Left ventricle myocardium inferior (tissue), 1 donor: ENCODE results near the gene LY9. TPM values are rescaled to one million over a fixed set of nuclear protein-coding genes. Genes with fewer than 3 reads are reported as not detected.
A peak's percentile ranks its signal among the peaks of the same experiment; 100 is the strongest.

Source experiments
- DNase-seq: peaks from one replicate; pipeline ENCODE4 v3.0.0-alpha.2; 2020
- H3K27ac ChIP-seq: fragments of 200-600 bp; replicated peaks from 2 replicates; pipeline ENCODE4 v1.8.0; 2021
- H3K27me3 ChIP-seq: fragments of 200-600 bp; 2 replicates; pipeline ENCODE4 v1.8.0; 2021; ENCODE audit warnings: low read depth
- H3K36me3 ChIP-seq: fragments of 200-600 bp; 2 replicates; pipeline ENCODE4 v1.8.0; 2021
- H3K4me1 ChIP-seq: fragments of 200-600 bp; 2 replicates; pipeline ENCODE4 v1.8.0; 2021
- H3K4me3 ChIP-seq: fragments of 200-600 bp; 2 replicates; pipeline ENCODE4 v1.8.0; 2021; ENCODE audit warnings: mild to moderate bottlenecking, moderate library complexity
- H3K9me3 ChIP-seq: fragments of 200-600 bp; replicated peaks from 2 replicates; pipeline ENCODE4 v1.8.0; 2021
- intact Hi-C: fragments of 100-400 bp; cut with micrococcal nuclease; formaldehyde crosslinking; loops from one replicate; pipeline ENCODE4 v1.11.0; 2022
- total RNA-seq: library from RNA; stranded (reverse); fragmentation: NEBNext Ultra II Directional; extraction: Animal tissue kit (Norgen Biotek cat#: 25700); gene quantifications from one replicate; pipeline ENCODE4 v1.2.1, GENCODE V29; 2021
- TF ChIP-seq, protein P1 (sequence below): fragments of 200-600 bp; IDR thresholded peaks from 2 replicates; pipeline ENCODE4 v1.8.0; 2021; ENCODE audit warnings: antibody characterized with exemption, mild to moderate bottlenecking, borderline replicate concordance
- donor health status: DM: no; HTN: yes; CAD: no; lungs with severe emphysema.

Gene LY9
- total RNA-seq, 1 donor from 2014 or later = not detected

DNA sequence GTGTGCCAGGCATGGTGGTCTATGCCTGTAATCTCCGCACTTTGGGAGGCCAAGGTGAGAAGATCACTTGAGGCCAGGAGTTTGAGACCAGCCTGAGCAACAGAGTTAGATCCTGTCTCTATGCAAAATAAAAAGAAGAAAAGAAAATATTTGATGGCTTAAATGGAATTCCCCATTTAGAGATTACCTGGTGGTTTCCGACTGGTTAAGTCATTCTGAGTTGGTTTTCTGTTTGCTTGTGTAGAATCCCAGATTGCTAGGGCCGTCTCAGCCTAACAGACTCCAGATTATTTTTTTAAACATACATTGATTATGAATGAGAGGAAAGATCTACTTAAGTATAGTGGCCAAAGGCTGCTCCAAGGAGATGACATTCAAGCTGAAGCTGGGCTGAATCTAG, 22.9 kb upstream of the LY9 start:
- DNase-seq = no peak
- Histone ChIP-seq H3K27me3 (peaks cover 41% of the 10 kb centered on the region), H3K4me1 (peaks cover under 1% of the 10 kb centered on the region), H3K4me3 (no peak overlapping the region), H3K27ac (no peak overlapping the region), H3K36me3 (no peaks in the 10 kb centered on the region), H3K9me3 (no peaks in the 10 kb centered on the region)
- TF ChIP-seq, protein P1, sequence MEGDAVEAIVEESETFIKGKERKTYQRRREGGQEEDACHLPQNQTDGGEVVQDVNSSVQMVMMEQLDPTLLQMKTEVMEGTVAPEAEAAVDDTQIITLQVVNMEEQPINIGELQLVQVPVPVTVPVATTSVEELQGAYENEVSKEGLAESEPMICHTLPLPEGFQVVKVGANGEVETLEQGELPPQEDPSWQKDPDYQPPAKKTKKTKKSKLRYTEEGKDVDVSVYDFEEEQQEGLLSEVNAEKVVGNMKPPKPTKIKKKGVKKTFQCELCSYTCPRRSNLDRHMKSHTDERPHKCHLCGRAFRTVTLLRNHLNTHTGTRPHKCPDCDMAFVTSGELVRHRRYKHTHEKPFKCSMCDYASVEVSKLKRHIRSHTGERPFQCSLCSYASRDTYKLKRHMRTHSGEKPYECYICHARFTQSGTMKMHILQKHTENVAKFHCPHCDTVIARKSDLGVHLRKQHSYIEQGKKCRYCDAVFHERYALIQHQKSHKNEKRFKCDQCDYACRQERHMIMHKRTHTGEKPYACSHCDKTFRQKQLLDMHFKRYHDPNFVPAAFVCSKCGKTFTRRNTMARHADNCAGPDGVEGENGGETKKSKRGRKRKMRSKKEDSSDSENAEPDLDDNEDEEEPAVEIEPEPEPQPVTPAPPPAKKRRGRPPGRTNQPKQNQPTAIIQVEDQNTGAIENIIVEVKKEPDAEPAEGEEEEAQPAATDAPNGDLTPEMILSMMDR = no peak
- intact Hi-C loops = no loop called here

DNA sequence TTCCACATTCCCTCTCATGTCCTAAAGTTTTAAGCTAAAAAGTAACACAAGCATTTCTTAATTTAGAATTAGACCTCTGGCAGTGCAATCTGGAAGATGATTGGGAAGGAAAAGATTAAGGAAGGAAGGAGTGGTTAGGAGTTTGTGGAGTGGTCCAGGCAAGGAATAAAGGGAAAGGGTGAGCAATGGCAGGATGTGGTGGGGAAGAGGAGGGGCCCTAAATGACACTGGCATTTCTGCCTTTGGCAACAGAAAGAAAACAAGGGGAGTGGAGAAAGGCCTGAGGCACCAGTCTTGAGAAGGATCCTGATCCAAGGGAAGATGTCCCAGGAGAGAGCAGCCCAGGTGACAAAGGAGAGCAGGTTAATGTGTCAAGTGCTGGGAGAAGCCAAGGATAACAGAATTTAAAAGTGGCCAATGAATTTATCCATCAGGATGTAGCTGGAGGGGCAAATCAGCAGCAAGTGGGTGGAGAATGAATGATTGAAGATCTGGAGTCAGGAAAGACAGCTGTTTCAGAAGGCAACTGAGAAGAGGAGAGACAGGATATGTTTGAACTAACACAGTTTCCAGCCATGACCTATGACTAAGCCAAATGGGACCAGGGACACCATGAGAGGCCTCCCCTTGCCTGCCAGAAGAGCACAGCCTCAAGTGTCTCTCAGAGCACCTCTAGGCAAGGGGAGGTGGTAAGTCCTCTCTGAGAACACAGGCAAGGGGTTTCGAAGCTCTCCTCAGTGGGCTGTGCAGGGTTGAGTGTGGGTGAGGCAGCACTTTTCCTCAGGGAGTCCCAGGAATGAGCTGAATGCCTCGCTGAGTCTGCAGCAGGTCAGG, 20.9 kb upstream of the LY9 start:
- no peaks in the 10 kb centered on the region for H3K36me3 ChIP-seq
- no peaks in the 10 kb centered on the region for H3K4me1 ChIP-seq
- H3K4me3 ChIP-seq = no peak overlapping the region
- TF ChIP-seq, protein P1 = no peak
- H3K27me3 ChIP-seq = peaks cover 41% of the 10 kb centered on the region
- H3K27ac ChIP-seq = no peak overlapping the region
- no peak for DNase-seq
- intact Hi-C loops = no loop called here
- H3K9me3 ChIP-seq = no peaks in the 10 kb centered on the region

DNA sequence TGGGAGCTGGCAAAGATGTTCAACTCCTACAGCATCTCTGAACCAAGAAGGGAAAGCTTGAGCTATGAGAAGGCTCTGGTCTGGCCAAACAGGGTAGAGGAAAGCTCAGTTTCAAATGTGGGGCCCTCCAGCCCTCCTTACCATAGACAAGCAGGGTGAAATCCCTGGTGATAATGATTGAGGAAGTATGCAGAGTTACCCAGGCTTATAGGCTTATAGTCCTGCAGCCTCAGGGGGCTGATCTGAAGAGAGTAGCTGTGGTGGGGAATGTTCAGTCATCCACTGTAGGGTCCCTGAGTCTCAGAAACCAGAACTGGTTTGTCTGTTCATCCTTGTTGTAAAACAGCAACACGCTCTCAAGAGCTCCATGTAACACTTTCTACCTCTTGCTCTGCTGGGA, 19.8 kb upstream of the LY9 start:
- Histone ChIP-seq H3K9me3 (no peaks in the 10 kb centered on the region), H3K36me3 (no peaks in the 10 kb centered on the region), H3K27ac (no peak overlapping the region), H3K4me3 (no peak overlapping the region), H3K27me3 (peaks cover 33% of the 10 kb centered on the region), H3K4me1 (no peaks in the 10 kb centered on the region)
- intact Hi-C loops = no loop called here
- DNase-seq = no peak
- TF ChIP-seq, protein P1 = no peak

DNA sequence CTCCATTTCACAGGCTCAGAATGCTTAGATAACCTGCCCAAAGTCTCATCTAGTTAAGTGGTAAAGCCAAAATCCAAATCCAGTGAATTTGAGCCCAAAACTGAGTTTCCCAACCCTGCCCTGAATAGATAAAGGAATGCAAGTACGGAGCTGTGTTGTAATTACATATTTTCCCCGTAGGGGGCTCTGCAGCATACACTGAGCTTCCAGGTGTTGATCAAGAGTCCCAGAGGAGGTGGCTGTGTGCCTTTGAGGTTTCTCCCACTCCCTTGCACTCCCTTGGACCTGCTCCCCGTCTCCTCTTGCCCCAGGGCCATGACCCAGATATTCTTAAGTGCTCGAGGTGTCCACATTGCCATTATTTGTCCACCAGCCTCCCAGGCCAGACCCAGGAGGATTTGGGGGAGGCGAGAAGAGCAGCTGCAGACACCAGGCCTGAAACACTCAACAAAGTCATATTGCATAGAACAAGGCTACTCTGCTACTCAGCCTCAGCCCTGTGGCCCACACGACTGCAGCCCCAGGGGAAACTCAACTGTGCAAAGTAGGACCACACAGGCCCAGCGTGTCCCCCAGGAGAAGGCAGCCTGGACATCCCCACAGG, 18.4 kb upstream of the LY9 start:
- no peaks in the 10 kb centered on the region for H3K9me3 ChIP-seq
- intact Hi-C loops = no loop called here
- H3K36me3 ChIP-seq = no peaks in the 10 kb centered on the region
- TF ChIP-seq, protein P1 = peak; percentile 38
- no peak overlapping the region for H3K27ac ChIP-seq
- H3K4me1 ChIP-seq = no peaks in the 10 kb centered on the region
- H3K27me3 ChIP-seq = peaks cover 27% of the 10 kb centered on the region
- DNase-seq = no peak
- H3K4me3 ChIP-seq = no peak overlapping the region

DNA sequence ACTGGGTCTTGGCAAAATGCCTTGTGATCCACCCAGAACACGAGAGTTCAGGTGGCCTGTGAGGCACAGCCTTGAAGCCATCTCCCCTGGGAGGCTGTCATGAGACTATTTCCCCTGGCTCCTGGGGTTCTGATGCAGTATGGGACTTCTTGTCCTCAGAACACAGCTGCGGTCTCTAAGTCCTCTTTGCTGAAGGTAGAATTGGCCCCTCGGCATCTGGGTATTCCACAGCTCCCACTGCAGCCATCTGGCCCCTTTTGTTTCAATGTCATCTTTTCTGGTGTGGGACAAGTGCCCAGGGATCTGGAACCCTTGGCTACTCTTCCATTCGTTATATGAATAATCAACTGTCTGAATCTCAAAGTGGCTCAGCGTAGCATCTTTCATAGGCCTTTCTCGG, 17.0 kb upstream of the LY9 start:
- Histone ChIP-seq H3K4me1 (no peaks in the 10 kb centered on the region), H3K36me3 (no peaks in the 10 kb centered on the region), H3K27me3 (peaks cover 21% of the 10 kb centered on the region), H3K4me3 (no peak overlapping the region), H3K27ac (no peak overlapping the region), H3K9me3 (no peaks in the 10 kb centered on the region)
- TF ChIP-seq, protein P1 = no peak
- intact Hi-C loops = no loop called here
- no peak for DNase-seq
